GM19239 (cell line): ENCODE results near the gene CA5A.
"Not testable (repeated sequence)": the region's sequence is repeated elsewhere in the genome, so short reads cannot be mapped to it uniquely, and the experiment has no call there.

ENCODE experiments used
- DNase-seq: peaks from one replicate; pipeline ENCODE4 v3.0.0; 2011; ENCODE audit warnings: low spot score; ENCODE audit not compliant: insufficient read length
- FAIRE-seq: peaks from 2 replicates; lab custom pipeline; 2011; peaks lifted over from hg19 to GRCh38; lab: Jason Lieb, UNC

CA5A gene

DNA sequence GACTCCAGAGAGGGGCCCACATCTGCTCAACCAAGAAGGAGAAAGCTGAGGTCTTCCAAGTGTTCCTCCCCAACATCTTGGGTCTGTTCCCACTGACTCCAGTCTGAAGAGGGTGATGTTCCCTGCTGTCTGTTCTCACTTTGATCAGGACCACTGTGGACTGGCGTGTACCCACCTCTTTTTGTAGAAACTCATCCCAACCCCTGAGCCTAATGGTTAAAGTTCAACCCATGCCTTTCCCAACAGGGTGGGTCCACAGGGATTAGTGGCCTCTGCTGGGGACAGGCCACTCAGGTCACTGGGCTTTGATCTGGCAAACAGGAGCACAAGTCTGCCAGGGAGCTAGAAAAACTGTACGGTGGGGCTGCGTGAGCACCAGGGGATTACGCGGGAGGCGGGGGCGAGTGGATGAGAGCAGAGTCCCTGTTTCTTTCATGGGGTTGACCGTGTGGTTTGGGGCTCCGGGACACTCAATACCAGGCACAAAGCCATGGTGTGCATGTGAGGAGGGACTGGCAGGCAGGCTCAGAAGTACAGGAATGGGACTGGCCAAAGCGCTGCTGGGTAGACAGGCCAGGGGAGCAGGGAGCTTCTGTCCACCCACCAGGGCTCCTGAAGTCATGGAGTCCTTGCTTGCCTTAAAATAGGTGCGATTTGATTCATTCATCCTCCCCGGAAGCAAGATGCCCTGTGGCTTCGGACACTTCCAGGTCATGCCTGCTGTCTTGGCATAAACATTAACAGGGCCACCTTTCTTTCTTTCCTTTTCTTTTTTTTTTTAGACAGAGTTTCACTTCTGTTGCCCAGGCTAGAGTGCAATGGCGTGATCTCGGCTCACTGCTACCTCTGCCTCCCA, at the start of gene CA5A:
Gene CA5A, minus strand, starts transcription at position 155 of the 856 bp plus-strand sequence. Its CDS starts 79 bp downstream, at position 76.
- FAIRE-seq (no peak), DNase-seq (no peak)

DNA sequence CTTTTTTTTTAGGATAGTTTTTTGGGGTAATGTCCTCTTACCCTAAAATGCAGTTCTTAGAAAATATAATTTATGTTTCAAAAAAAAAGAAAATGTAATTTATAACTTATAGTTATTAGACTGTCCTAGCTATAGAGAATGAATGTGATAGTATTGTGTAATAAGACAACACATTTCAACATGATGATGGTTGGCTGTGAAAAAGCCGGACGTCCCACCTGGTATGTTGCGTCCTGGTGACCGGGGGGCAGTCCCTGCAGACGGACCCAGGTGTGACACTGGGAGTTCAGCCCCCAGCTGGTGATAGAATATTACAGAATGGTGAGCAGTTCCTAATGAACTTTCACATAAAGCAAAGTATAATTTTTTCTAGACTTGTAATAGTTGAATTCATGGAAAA, 49.2 kb upstream of the CA5A start:
- DNase-seq, FAIRE-seq: not testable (repeated sequence)

DNA sequence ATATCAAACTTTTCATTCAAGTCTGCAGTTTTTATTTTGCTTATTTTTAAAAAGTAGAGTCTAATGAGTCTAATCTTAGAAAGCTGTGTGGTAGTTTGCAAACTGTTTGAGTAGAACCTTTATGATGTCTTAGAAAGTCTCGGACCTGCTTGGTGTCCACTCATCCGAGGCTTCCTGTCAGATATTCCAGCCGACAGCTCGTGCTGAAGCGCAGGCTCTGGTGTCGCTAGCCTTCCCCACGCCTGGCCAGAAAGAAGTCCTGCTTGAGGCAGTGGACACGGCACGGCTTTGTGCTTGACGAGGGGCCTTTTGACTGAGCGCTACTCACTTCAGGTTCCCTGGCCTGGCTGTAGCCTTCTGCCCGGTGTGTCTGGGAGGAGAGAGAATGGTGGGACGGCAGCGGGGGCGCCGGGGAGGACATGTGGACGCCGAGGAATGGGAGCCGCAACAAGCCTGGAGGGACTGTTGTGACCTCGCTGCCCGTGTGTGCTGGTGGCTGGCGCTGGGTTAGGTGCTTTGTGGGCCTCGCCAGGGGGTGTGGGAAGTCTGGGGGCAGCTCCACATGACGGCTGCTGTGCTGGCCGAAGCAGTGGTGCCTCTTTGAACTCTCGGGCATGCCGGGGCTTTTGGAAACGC, 48.4 kb upstream of the CA5A start:
- no peak for DNase-seq
- FAIRE-seq = no peak

DNA sequence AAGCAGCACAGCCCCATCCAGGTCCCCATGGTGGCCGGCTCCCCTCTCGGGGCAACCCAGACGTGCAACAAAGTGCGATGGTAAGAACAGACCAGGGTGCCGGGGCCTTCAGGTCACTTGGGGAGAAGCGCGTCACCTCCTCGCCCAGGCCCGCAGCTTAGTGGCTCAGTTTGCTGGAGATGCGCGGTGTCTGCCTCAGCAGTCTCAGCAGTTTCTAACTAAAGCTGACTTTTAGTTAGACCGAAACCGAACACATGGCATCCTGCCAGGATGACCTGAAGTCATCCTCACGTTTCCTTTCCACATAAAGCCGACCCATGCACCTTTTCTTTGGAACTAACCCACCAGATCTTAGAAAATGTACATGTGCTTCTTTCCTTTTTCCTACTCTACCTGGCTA, 47.9 kb upstream of the CA5A start:
- not testable (repeated sequence) for DNase-seq, FAIRE-seq

DNA sequence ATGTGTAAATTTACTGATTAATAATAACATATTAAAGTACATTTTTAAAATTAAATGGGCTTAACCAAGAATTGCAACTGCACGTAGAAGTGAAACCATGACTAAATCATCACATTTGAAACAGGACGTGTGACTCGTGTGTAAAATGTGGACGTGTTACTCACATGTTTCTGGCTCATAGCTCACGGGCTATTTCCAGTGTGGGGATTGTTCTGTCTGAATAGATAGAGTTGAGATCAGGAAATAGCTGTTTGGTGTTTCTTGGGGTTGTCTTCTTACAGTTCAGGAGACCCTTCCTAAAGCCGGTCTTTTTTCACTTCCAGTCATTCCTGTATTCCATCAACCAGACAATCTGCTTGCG, 47.4 kb upstream of the CA5A start:
- not testable (repeated sequence) for FAIRE-seq, DNase-seq

DNA sequence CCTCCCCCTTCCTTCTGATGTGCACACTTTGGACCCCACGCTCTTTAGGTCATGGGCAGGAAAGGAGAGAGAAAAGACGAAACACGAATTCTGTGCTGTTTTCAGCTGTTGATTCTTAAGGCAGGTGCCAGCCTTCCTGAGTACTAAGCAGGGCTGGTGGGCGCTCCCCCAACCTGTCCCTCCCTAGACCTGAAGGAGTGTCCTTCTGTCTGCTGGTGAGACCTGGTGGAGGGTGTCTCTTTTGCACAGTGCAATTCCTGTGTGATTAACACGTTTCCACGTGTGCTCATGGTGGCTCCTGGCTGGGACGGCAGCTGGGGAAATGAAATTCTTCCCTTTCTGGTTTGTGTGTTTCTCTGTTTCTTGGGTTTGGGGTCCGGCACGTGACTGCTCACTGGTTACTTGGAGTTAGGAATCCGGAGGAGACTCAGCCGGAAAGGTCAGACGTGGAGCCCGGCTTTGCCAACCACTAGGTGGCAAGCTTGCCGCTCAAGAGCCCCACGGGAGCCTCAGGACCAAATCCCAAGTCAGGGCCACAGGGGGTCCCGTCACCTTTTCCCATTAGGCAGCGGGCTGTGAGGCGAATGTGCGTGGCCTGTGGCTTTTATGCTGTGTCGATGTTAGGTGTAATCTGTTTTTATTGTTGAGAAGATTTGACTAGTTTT, 46.9 kb upstream of the CA5A start:
- FAIRE-seq, DNase-seq: not testable (repeated sequence)

DNA sequence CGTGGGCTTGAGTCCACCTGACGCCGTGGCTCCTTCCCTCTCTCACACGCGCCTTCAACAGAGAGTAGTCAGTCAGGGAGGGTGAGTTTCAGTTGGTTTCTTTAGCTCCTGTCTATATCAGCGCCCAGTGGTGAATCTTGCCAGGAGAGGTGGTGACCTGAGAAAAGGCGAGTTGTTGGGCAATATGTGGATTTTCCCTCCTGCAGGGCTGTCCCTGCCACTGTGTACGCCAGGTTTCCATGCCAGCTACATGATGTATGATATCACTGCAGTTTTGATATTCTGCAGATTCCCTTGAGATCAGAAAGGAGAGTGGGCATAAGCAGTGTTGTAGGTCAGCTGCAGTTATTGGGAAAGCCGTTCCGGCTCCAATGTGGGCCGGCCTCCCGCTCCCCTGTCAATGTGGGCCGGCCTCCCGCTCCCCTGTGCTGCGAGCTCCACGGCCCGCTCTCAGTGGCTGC, 46.3 kb upstream of the CA5A start:
- DNase-seq = no peak
- no peak for FAIRE-seq

DNA sequence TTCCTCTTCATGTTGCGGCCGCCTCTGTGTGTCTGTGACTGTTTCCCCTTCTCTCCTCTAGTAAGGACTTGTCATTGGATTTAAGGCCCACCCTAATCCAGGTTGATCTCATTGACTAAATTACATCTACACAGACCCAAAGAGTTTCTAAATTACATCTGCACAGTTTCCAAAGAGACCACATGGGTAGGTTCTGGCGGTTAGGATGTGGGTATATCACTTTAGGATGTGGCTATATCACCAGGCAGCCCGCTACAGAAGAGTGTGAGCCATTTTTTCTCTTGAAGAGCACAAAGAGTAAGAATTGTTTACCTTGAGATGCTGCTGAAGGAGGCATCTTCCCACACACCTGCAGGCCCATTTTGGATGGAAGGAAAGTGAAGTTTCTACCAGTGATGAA, 45.0 kb upstream of the CA5A start:
- DNase-seq, FAIRE-seq: not testable (repeated sequence)

DNA sequence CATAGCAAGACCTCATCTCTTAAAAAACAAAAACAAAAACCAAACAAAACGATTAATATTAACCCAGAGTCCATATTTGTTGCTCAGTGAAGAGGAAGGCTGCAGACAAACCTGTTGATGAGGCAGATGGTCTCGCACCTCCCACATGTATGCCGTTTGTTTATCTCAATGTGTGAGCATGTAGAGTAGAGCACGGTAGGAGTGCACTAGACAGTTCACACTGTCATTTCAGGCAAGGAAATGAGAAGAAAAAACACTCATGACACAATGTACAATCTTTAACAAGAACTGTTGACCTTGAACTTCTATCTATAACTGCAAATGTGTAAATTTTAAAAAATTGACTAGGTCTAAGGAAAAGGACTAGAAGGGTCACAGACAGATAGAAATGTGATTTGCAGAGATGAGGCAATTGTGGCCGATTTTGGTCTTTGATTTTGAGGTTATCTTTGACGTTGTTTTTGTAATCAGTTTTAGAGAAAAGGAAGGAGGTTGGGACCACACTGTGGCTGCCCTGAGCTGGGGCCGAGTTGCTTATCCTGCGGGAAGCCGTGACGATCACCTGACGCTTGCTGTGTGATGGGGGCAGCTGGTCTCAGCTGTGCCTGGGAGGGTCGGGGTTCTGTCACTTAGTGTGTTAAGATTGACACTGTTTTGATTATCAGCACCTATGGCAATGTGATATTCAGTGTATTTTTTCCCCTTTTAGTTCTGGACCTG, 43.7 kb upstream of the CA5A start:
- not testable (repeated sequence) for FAIRE-seq, DNase-seq

DNA sequence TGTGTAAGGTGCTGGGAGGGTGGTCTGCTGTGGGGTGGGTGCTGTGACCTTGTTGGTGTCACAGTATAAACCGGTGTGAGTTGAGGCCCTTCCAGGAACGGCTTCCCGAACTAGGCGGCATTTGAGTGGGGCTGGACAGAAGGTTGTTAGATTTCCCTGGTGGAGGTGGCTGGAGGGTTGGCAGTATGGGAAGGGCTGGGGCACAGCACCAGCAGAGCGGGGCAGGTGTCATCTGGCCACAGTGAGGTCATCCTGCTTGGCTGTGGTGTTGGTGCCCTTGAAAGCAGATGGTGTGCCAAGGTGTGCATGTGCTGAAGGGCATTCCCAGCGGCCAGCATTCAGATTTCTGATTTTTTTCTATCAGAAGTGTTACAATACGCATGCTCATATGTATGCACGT, 43.0 kb upstream of the CA5A start:
- DNase-seq = no peak
- FAIRE-seq = no peak

DNA sequence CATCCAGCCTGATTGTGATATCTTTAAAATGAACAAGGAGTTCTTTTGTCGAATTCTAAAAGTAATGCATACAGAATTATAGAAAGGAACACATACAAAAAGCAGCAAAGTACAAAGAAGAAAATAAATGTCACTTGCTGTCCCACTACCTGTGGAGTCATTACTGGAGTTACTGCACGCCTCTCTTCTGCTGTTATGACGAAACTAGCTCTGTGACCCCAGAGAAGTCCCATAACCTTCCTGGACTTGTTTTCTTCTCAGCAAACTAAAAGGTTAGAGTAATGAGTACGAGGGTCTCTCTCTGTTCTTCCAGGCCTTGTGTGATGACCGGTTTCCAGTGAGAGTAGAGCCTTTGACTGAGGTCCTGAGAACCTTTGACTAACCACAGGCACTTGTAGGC, 41.8 kb upstream of the CA5A start:
- FAIRE-seq = no peak

DNA sequence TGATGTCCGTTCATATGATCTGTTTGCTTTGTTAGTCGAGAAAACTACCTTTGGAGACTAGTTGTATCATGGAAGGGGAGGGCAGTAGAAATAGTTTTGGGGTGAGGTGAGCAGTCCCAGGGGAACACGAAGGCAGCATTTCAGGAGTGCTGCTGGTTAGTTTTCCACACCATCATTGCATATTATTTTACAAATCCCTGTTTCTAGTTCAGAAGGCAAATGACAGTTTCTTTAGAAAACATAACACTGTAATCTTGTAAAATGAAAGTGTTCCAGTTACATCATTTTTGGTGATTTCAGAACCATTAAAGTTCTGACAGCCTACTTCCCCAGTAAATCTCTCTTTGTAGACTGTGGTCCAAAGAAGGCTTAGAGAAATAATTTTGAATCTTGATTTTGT, 40.3 kb upstream of the CA5A start:
- DNase-seq = no peak
- no peak for FAIRE-seq

More for the DNA sequence above, 41.8 kb upstream of the CA5A start:
- no peak for DNase-seq

DNA sequence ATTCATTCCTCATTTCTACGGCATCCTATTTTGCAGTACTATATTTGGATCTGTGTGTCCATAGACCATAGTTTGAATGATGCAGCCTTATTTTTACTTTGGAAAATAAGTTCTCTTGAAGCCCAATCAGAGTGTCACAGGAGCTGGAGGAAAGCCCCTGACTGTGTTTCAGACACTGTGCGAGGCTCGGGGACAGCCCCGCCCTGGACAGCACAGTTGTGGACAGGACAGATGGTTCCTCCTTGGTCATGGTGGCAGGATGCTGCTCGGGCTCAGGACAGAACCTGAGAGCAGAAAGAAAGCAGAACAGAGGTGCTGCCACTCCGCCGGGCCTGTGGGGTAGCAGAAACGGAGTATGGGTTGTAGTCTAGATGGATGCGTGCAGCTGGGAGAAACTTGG, 37.8 kb upstream of the CA5A start:
- no peak for FAIRE-seq
- no peak for DNase-seq

DNA sequence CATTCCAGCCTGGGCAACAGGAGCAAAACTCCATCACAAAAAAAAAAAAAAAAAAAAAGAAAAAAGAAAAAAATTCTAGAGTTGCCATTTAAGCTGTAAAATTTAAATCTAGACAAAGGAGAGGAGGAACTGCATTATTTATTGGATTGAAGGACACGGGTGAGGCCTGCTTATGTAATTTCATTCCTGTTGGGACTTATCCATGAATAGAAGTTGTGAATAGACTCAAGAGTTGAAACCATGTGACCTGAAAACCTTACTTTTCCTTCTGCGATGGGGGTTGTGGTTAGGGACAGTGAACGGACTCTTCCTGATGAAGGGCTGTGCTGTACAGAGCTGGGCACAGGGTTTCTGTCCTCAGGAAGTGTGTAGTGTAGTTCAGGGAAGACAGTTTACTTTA, 37.4 kb upstream of the CA5A start:
- FAIRE-seq (no peak), DNase-seq (no peak)

DNA sequence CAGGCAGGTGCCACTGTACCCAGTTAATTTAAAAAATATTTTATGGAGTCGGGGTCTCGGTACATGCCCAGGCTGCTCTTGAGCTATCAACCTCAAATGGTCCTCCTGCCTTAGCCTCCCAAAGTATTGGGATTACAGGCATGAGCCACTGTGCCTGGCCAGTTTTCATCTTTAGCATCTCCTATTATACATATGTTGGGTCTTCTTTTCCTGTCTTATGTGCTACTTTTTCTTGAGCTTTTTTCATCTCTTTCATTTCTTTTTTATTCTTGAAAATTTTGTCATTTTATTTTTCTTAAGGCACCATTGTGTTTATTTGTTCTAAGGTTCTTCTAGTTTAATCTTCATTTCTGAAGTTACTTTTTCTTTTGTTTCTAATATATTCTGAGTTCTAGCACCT, 35.6 kb upstream of the CA5A start:
- DNase-seq = no peak
- no peak for FAIRE-seq

DNA sequence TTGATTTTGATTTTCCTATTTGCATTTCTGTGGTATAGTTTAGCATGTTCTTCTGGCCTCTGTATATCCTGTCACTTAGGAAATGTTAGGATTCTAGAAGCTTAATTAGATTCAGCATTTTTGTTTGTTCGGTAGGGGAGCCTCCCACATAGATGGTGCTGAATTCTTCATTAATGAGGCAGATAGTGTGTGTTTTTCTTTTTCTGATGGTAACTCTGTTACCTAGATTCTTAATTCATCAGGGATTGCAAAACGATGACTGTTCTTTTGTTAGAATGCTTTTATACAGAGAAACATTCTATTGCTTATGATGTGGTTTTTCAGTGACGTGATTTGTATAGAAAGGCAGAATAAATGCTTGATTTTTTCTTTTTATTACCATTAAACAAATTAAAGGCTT, 33.9 kb upstream of the CA5A start:
- FAIRE-seq = no peak
- no peak for DNase-seq

DNA sequence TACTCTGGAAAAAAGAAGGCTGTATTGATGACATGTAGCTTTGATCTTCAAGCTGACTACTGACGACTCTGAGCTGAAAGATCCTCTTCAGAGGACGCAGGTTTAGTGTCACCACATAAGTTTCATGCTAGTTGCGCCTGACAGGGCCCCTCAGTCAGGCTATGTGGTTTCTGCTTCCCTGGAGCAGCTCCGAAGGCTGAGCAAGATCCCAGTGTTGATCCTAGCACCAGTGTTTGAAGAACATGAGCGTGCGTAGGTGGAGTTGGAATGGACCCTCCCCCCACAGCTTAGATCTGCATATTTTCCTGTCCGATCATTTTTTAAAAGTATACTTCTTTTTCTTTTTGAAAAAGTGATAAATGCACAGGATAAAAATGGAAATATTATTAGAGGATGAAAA, 32.2 kb upstream of the CA5A start:
- FAIRE-seq = no peak
- DNase-seq = no peak

DNA sequence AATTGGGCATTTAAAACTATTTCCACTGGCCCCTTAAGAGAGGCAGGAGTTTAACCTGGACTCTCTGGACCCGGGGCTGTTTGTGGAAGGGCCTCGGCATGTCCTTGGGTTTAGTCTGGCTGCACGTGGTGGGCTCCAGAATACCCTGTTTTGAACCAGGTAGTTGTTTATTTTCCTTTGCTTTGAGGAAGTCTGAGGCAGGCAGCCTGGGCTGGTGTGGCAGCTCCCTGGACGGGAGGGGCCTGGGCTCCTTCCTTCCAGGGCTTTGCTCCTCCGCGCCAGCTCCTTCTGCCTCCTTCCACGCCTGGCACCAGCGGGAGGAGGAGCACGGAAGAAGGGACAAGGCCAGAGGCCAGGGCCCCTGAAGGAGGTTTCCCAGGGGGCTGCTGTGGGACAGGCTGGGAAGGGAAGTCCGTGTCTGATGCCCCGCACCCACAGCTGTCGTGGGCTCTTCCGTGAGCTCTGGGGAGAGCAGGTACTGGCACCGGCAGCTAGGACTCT, 30.4 kb upstream of the CA5A start:
- FAIRE-seq (no peak), DNase-seq (no peak)

DNA sequence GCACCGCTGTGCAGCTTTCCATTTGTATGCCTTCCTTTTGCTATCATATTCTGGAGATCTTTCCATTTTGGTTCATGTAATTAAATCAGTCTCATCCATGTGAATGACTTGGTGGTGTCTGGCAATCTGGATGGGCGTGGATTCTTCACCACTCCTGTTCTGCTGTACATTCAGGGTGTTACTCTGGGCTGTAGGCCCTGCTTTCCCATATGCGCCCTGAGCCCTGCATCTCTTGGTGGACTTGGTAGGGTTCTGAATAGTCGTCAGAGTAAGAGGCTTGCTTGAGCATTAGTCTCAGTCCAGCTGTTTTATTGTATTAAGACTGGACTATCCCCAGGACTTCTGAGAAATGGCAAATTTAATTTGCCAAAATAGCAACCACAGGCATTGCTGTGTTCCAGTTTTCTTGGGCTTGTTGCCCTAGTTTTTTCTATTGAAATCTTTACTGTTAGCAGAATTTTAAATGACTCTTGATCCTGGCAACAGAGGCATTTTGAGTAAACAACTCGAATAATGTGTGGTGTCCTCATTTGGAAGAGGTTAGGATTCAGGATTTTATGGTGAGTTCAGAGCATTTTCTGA, 29.8 kb upstream of the CA5A start:
- DNase-seq (no peak), FAIRE-seq (no peak)

DNA sequence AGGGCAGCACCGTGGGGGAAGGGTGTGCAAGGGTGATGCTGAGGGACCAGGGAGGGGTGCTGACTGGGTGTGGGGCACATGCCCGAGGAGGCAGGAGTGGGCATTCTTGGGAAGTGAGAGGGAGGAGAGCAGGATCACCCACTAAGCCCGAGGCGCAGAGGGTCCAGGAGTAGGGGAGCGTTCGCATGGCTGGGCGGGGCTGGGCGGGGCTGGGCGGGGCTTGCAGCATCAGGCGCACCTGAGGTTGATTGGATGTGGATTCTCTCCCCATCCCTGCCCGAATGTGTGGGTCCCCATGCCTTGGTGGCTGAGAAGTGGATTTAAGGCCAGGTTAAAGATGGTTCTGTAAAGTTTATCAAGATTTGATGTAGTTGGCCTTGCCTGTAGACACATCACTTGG, 29.1 kb upstream of the CA5A start:
- DNase-seq (no peak), FAIRE-seq (no peak)
